ENCODE results near the gene TBX18.

The TBX18 gene

GRCh38 chr6:84763003-84763885, 1.2 kb downstream of the TBX18 start (continued):
- TF ChIP-seq ZNF423 (tag by site-specific recombination; IDR thresholded peaks at IDR 0.05) (peak; percentile 95), ZNF23 (tag by site-specific recombination; IDR thresholded peaks at IDR 0.05; ENCODE audit: borderline replicate concordance) (no peak)

DNA sequence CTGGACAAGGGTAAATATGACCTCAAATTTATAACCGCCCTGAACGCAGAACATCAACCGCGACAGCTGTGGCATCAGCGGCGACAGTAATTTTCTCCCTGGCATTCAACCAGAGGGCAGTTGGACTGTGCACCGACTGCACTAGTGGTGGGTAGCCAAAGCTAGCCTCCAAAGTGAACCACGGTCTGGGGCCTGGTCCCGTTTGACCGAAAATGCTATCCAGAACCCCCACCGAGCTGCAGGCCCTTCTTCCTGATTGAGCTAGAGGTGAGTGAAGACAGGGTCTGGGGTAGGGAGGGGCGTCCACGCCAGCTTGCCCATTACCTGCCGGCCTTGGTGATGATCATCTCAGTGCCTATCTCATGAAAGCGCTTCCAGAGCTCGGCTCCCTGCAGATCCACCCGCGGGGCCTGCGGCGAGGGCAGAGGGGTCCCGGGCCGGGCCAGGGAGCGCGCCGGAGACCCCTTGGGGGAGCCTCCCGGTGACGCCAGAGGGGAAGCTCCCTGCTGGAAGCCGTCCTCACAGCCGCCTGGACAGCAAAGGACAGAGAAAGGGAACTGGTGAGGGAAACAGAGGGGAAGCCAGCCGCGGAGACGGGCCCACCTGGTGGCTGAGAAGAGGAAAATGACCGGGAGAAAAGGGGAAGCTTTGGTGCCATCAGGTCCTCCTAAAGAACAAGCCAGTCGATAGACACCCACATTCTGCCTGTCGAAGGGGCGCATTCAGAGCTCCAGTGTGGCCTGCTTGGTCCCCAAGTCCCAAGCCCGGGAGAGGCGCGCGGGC, 2.0 kb downstream of the TBX18 start:
- H3K4me3 ChIP-seq (ENCODE audit: low read depth, low read length) = peak overlapping the region; percentile 59
- peak overlapping the region; percentile 97 for H3K27ac ChIP-seq (ENCODE audit: extremely low read depth, low read depth, low read length)
- POLR2A ChIA-PET = interaction anchor here (0.6 to 5.4 kb wide), 5 partner anchors 9 to 253 kb away, joined by 3 to 69 read pairs (median 4); no protein-coding TSS in a partner anchor
- TF ChIP-seq, protein P1, sequence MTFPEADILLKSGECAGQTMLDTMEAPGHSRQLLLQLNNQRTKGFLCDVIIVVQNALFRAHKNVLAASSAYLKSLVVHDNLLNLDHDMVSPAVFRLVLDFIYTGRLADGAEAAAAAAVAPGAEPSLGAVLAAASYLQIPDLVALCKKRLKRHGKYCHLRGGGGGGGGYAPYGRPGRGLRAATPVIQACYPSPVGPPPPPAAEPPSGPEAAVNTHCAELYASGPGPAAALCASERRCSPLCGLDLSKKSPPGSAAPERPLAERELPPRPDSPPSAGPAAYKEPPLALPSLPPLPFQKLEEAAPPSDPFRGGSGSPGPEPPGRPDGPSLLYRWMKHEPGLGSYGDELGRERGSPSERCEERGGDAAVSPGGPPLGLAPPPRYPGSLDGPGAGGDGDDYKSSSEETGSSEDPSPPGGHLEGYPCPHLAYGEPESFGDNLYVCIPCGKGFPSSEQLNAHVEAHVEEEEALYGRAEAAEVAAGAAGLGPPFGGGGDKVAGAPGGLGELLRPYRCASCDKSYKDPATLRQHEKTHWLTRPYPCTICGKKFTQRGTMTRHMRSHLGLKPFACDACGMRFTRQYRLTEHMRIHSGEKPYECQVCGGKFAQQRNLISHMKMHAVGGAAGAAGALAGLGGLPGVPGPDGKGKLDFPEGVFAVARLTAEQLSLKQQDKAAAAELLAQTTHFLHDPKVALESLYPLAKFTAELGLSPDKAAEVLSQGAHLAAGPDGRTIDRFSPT (tag by site-specific recombination; IDR thresholded peaks at IDR 0.05) = no peak
- TF ChIP-seq ZFP69B (tag by site-specific recombination; IDR thresholded peaks at IDR 0.05) = peak; percentile 85
- no peak for TF ChIP-seq PRDM4 (tag by site-specific recombination; IDR thresholded peaks at IDR 0.05)
- TF ChIP-seq, protein P2, sequence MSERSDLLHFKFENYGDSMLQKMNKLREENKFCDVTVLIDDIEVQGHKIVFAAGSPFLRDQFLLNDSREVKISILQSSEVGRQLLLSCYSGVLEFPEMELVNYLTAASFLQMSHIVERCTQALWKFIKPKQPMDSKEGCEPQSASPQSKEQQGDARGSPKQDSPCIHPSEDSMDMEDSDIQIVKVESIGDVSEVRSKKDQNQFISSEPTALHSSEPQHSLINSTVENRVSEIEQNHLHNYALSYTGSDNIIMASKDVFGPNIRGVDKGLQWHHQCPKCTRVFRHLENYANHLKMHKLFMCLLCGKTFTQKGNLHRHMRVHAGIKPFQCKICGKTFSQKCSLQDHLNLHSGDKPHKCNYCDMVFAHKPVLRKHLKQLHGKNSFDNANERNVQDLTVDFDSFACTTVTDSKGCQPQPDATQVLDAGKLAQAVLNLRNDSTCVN (tag by site-specific recombination; optimal IDR thresholded peaks at IDR 0.05) = peak; percentile 56
- peak; percentile 64 for TF ChIP-seq ZNF629 (tag by site-specific recombination; IDR thresholded peaks at IDR 0.05)
- no peak for TF ChIP-seq ZNF768 (tag by site-specific recombination; IDR thresholded peaks at IDR 0.05)
- no peak for TF ChIP-seq ZNF121 (tag by site-specific recombination; IDR thresholded peaks at IDR 0.05)
- no peak for TF ChIP-seq AEBP2 (tag by site-specific recombination; IDR thresholded peaks at IDR 0.05; ENCODE audit: borderline replicate concordance)
- TF ChIP-seq ZNF654 (tag by site-specific recombination; IDR thresholded peaks at IDR 0.05; ENCODE audit: low read depth) = no peak
- no peak for TF ChIP-seq EGR2 (tag by site-specific recombination; IDR thresholded peaks at IDR 0.05; ENCODE audit: low read depth)
- TF ChIP-seq ZNF544 (tag by site-specific recombination; IDR thresholded peaks at IDR 0.05) = no peak
- no peak for TF ChIP-seq ZFP41 (tag by site-specific recombination; IDR thresholded peaks at IDR 0.05; ENCODE audit: borderline replicate concordance)
- no peak for TF ChIP-seq SCRT1 (tag by site-specific recombination; IDR thresholded peaks at IDR 0.05; ENCODE audit: borderline replicate concordance)
- peak; percentile 22; the same call in 1 of the 2 replicates for TF ChIP-seq ZFP37 (tag by site-specific recombination; IDR thresholded peaks at IDR 0.05)
- TF ChIP-seq ZNF239 (tag by site-specific recombination; IDR thresholded peaks at IDR 0.05) = no peak
- no peak for TF ChIP-seq ZNF292 (tag by site-specific recombination; IDR thresholded peaks at IDR 0.05; ENCODE audit: borderline replicate concordance, low read depth)
- no peak for TF ChIP-seq ZNF621 (tag by site-specific recombination; IDR thresholded peaks at IDR 0.05)
- no peak for TF ChIP-seq ZNF354C (tag by site-specific recombination; IDR thresholded peaks at IDR 0.05; ENCODE audit: borderline replicate concordance, low read depth)
- TF ChIP-seq, protein P3, sequence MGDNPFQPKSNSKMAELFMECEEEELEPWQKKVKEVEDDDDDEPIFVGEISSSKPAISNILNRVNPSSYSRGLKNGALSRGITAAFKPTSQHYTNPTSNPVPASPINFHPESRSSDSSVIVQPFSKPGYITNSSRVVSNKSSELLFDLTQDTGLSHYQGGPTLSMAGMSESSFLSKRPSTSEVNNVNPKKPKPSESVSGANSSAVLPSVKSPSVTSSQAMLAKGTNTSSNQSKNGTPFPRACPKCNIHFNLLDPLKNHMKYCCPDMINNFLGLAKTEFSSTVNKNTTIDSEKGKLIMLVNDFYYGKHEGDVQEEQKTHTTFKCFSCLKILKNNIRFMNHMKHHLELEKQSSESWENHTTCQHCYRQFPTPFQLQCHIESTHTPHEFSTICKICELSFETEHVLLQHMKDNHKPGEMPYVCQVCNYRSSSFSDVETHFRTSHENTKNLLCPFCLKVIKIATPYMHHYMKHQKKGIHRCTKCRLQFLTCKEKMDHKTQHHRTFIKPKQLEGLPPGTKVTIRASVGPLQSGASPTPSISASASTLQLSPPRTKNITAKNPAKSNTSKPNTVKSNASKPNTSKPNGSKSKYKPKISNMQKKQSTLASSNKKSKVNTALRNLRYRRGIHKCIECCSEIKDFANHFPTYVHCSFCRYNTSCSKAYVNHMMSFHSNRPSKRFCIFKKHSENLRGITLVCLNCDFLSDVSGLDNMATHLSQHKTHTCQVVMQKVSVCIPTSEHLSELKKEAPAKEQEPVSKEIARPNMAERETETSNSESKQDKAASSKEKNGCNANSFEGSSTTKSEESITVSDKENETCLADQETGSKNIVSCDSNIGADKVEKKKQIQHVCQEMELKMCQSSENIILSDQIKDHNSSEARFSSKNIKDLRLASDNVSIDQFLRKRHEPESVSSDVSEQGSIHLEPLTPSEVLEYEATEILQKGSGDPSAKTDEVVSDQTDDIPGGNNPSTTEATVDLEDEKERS (tag by site-specific recombination; IDR thresholded peaks at IDR 0.05) = no peak
- TF ChIP-seq RBAK (tag by site-specific recombination; IDR thresholded peaks at IDR 0.05) = no peak
- TF ChIP-seq ZFP3 (tag by site-specific recombination; IDR thresholded peaks at IDR 0.05; ENCODE audit: low read depth) = no peak

More for the DNA sequence above, 2.0 kb downstream of the TBX18 start:
- CTCF ChIA-PET = interaction anchor here (0.6 to 2.2 kb wide), 8 partner anchors 10 to 340 kb away, joined by 3 to 10 read pairs (median 4); no protein-coding TSS in a partner anchor
- Histone ChIP-seq H3K9me3 (ENCODE audit: control insufficient read depth, insufficient read depth, low read depth, low read length) (no peaks in the 10 kb centered on the region), H3K36me3 (ENCODE audit: control insufficient read depth in 2 of 2, insufficient read depth in 1 of 2, low read length in 2 of 2) (peaks cover 14% of the 10 kb centered on the region in 2 experiments), H3K4me1 (ENCODE audit: control insufficient read depth, insufficient read depth, low read length) (0 out of 2 replicates have a peak, but pooled peaks cover 4% of the 10 kb centered on the region)
